ENCODE results near the gene IP6K3. TPM values are rescaled to one million over a fixed set of nuclear protein-coding genes. Genes with fewer than 3 reads are reported as not detected.

IP6K3 gene
- total RNA-seq, 1 donor from 2014 or later, result 1.5 TPM

GRCh38 chr6:33782561-33782960 is 35.9 kb upstream of the IP6K3 start:
- no peak overlapping the region for H3K27ac ChIP-seq
- no peak for TF ChIP-seq POLR2AphosphoS5 (IDR thresholded peaks at IDR 0.05; ENCODE audit: insufficient read depth in 1 of 2, low read depth in 1 of 2)
- TF ChIP-seq CTCF (IDR thresholded peaks at IDR 0.05), result no peak
- TF ChIP-seq POLR2A (IDR thresholded peaks at IDR 0.05), result no peak
- intact Hi-C loops (cut with DNase I), result no loop called here
- no peak overlapping the region for H3K4me3 ChIP-seq
- peaks cover 0 to 66% of the 10 kb centered on the region in 2 donors for H3K36me3 ChIP-seq
- no peak for DNase-seq (ENCODE audit: extremely low spot score in 2 of 2)
- H3K27me3 ChIP-seq, result no peaks in the 10 kb centered on the region
- peaks cover 53% of the 10 kb centered on the region for H3K4me1 ChIP-seq
- H3K9me3 ChIP-seq, result no peaks in the 10 kb centered on the region

- Histone ChIP-seq H3K27ac (no peak overlapping the region), H3K4me3 (no peak overlapping the region), H3K4me1 (peaks cover 41% of the 10 kb centered on the region), H3K36me3 (peaks cover 4 to 78% of the 10 kb centered on the region in 2 donors), H3K27me3 (no peaks in the 10 kb centered on the region), H3K9me3 (no peaks in the 10 kb centered on the region)
- intact Hi-C loops (cut with DNase I), result no loop called here
- DNase-seq (ENCODE audit: extremely low spot score in 2 of 2), result no peak
- TF ChIP-seq CTCF (IDR thresholded peaks at IDR 0.05), result no peak
- peak in 1 of 2 donors; percentile 36 for TF ChIP-seq POLR2AphosphoS5 (IDR thresholded peaks at IDR 0.05; ENCODE audit: insufficient read depth in 1 of 2, low read depth in 1 of 2)
These were observed 34.6 kb upstream of the IP6K3 start for GRCh38 chr6:33781131-33781975.

GRCh38 chr6:33779895-33780294 is 33.2 kb upstream of the IP6K3 start:
- no peak overlapping the region for H3K27ac ChIP-seq
- no peak overlapping the region for H3K4me3 ChIP-seq
- H3K36me3 ChIP-seq, result peaks cover 4 to 92% of the 10 kb centered on the region in 2 donors
- no peaks in the 10 kb centered on the region for H3K27me3 ChIP-seq
- intact Hi-C loops (cut with DNase I), result loop anchor here (10.0 kb wide), 1 partner anchor 375 kb away; no protein-coding TSS in a partner anchor
- TF ChIP-seq CTCF (IDR thresholded peaks at IDR 0.05) (no peak), POLR2A (IDR thresholded peaks at IDR 0.05) (no peak), POLR2AphosphoS5 (IDR thresholded peaks at IDR 0.05; ENCODE audit: insufficient read depth in 1 of 2, low read depth in 1 of 2) (no peak)
- H3K9me3 ChIP-seq, result no peaks in the 10 kb centered on the region
- no peak for DNase-seq (ENCODE audit: extremely low spot score in 2 of 2)
- peaks cover 26% of the 10 kb centered on the region for H3K4me1 ChIP-seq

GRCh38 chr6:33779290-33779689 is 32.6 kb upstream of the IP6K3 start:
- Histone ChIP-seq H3K27ac (no peak overlapping the region), H3K36me3 (peaks cover 4 to 92% of the 10 kb centered on the region in 2 donors), H3K27me3 (no peaks in the 10 kb centered on the region), H3K9me3 (no peaks in the 10 kb centered on the region), H3K4me3 (no peak overlapping the region), H3K4me1 (peaks cover 20% of the 10 kb centered on the region)
- no peak for DNase-seq (ENCODE audit: extremely low spot score in 2 of 2)
- TF ChIP-seq POLR2AphosphoS5 (IDR thresholded peaks at IDR 0.05; ENCODE audit: insufficient read depth in 1 of 2, low read depth in 1 of 2) (no peak), POLR2A (IDR thresholded peaks at IDR 0.05) (no peak), CTCF (IDR thresholded peaks at IDR 0.05) (no peak)
- intact Hi-C loops (cut with DNase I), result loop anchor here (10.0 kb wide), 1 partner anchor 376 kb away; no protein-coding TSS in a partner anchor

Data from vagina (tissue), 2 donors.